ENCODE results near the gene AGL. TPM values are rescaled to one million over a fixed set of nuclear protein-coding genes. Genes with fewer than 3 reads are reported as not detected.

The AGL gene
- total RNA-seq, 1 donor from 2014 or later: 9.9 TPM

GRCh38 chr1:99944192-99944591 lies 94.0 kb downstream of the AGL start:
- TF ChIP-seq CTCF (IDR thresholded peaks at IDR 0.05): no peak
- Histone ChIP-seq H3K9me3 (no peaks in the 10 kb centered on the region), H3K27ac (no peak overlapping the region), H3K36me3 (no peaks in the 10 kb centered on the region), H3K27me3 (no peaks in the 10 kb centered on the region), H3K4me3 (no peak overlapping the region), H3K4me1 (peaks cover 0 to 4% of the 10 kb centered on the region in 2 donors)
- DNase-seq (ENCODE audit: low spot score in 2 of 2): no peak
- intact Hi-C loops (cut with DNase I): no loop called here

GRCh38 chr1:99945174-99945573 lies 95.0 kb downstream of the AGL start:
- no peaks in the 10 kb centered on the region for H3K36me3 ChIP-seq
- TF ChIP-seq CTCF (IDR thresholded peaks at IDR 0.05): no peak
- H3K27me3 ChIP-seq: no peaks in the 10 kb centered on the region
- H3K4me1 ChIP-seq: peaks cover 0 to 4% of the 10 kb centered on the region in 2 donors
- no peak overlapping the region for H3K4me3 ChIP-seq
- H3K9me3 ChIP-seq: no peaks in the 10 kb centered on the region
- H3K27ac ChIP-seq: no peak overlapping the region
- intact Hi-C loops (cut with DNase I): no loop called here
- no peak for DNase-seq (ENCODE audit: low spot score in 2 of 2)

GRCh38 chr1:99950486-99950885 lies 100.3 kb downstream of the AGL start:
- no peaks in the 10 kb centered on the region for H3K9me3 ChIP-seq
- no peaks in the 10 kb centered on the region for H3K4me1 ChIP-seq
- H3K4me3 ChIP-seq: no peak overlapping the region
- H3K27ac ChIP-seq: no peak overlapping the region
- intact Hi-C loops (cut with DNase I): no loop called here
- TF ChIP-seq CTCF (IDR thresholded peaks at IDR 0.05): no peak
- no peaks in the 10 kb centered on the region for H3K27me3 ChIP-seq
- no peaks in the 10 kb centered on the region for H3K36me3 ChIP-seq
- DNase-seq (ENCODE audit: low spot score in 2 of 2): no peak

GRCh38 chr1:99952522-99952921 lies 102.4 kb downstream of the AGL start:
- Histone ChIP-seq H3K27me3 (no peaks in the 10 kb centered on the region), H3K27ac (no peak overlapping the region), H3K4me3 (no peak overlapping the region), H3K4me1 (no peaks in the 10 kb centered on the region), H3K36me3 (no peaks in the 10 kb centered on the region), H3K9me3 (no peaks in the 10 kb centered on the region)
- TF ChIP-seq CTCF (IDR thresholded peaks at IDR 0.05): no peak
- DNase-seq (ENCODE audit: low spot score in 2 of 2): no peak
- intact Hi-C loops (cut with DNase I): no loop called here

- no peaks in the 10 kb centered on the region for H3K4me1 ChIP-seq
- no peak overlapping the region for H3K27ac ChIP-seq
- TF ChIP-seq CTCF (IDR thresholded peaks at IDR 0.05): no peak
These were observed 105.2 kb downstream of the AGL start for GRCh38 chr1:99955375-99955774.

GRCh38 chr1:99956755-99957154 lies 106.6 kb downstream of the AGL start:
- Histone ChIP-seq H3K27ac (no peak overlapping the region), H3K36me3 (no peaks in the 10 kb centered on the region)
- intact Hi-C loops (cut with DNase I): no loop called here

More at GRCh38 chr1:99955375-99955774, 105.2 kb downstream of the AGL start:
- Histone ChIP-seq H3K36me3 (no peaks in the 10 kb centered on the region), H3K4me3 (no peak overlapping the region), H3K9me3 (no peaks in the 10 kb centered on the region), H3K27me3 (no peaks in the 10 kb centered on the region)
- DNase-seq (ENCODE audit: low spot score in 2 of 2): no peak
- intact Hi-C loops (cut with DNase I): no loop called here

More at GRCh38 chr1:99956755-99957154, 106.6 kb downstream of the AGL start:
- H3K4me3 ChIP-seq: no peak overlapping the region
- no peaks in the 10 kb centered on the region for H3K9me3 ChIP-seq
- no peak for TF ChIP-seq CTCF (IDR thresholded peaks at IDR 0.05)
- H3K27me3 ChIP-seq: no peaks in the 10 kb centered on the region
- no peak for DNase-seq (ENCODE audit: low spot score in 2 of 2)
- H3K4me1 ChIP-seq: no peaks in the 10 kb centered on the region
